ENCODE data around the gene PIP4K2C.

PIP4K2C gene

DNA sequence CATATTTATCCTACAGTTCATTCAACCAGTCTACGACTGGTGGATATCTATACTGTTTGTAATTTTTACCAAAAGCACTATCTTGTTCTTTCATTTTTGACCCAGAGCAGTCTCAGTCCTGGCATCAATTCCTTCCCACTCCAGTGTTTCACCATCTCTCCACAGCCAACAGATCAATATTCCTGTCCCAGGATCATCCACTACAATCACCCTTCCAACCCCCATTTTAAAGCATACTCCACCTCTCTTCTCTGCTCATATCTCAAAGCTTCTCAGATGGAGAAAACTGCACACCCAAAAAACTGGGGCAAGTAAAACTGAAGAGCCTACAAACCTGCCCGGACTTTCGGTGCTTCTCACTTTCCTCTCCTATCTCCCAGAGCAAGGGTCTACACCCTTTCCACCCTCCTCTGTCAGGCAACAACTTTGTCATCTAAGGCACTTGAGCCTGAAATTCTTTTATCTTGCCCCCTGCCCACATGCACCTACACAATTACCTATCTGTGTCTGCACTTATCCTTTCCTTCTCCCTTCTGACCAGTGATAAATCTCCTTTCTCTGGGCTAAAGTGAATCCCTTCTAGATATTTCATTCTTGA is 4.1 kb upstream of the PIP4K2C start:
- TF ChIP-seq GATA3 (IDR thresholded peaks at IDR 0.05; ENCODE audit: low read depth, low read length): no peak
- TF ChIP-seq GATA2 (IDR thresholded peaks at IDR 0.05; ENCODE audit: low read depth, low read length): no peak

DNA sequence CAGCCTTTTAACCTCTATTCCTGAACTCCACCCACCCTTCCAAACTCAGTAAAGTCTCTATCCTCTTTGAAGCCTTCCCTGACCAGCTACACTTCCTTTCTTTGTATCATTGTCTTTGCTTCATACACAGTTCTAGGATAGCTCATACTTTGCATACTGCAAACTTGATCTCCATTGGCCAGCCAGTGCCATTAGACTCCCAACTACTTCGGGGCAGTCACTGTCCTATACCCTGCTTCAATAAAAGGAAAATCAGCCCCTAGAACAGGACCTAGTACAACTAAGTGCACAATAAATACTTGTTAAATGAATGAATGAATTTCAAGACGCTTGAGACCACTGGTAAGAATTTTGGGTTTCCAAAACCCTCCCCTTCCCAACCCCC is 521 bp upstream of the PIP4K2C start:
- TF ChIP-seq GATA2 (IDR thresholded peaks at IDR 0.05; ENCODE audit: low read depth, low read length) (no peak), GATA3 (IDR thresholded peaks at IDR 0.05; ENCODE audit: low read depth, low read length) (no peak)

DNA sequence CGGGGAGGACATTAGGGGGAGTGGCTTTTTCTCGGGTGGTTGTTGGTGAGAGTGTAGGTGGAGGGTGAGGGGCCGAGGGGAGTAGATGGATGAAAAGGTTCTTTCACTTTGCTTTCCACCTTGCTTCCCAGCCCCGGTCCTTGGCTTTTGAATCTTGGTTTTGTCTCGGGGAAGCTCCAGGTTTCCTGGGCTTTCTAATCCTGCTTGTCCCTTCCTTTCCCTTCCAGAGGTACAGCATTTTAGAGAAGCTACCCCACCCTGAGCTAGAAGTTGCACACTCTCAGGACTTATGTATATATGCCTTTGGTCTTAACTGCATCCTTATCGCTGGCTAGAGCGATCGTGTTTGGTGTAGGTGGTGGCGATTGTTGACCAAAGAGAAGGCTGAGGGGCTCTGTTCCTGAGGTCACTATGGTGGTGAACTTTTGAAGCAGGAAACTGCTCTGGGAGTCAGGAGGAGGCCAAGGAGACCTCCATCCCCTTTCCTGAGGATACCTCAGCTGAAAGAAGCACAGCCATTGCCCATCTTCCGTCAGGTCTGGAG is 862 bp downstream of the PIP4K2C start:
- TF ChIP-seq GATA2 (IDR thresholded peaks at IDR 0.05; ENCODE audit: low read depth, low read length) (no peak), GATA3 (IDR thresholded peaks at IDR 0.05; ENCODE audit: low read depth, low read length) (no peak)

DNA sequence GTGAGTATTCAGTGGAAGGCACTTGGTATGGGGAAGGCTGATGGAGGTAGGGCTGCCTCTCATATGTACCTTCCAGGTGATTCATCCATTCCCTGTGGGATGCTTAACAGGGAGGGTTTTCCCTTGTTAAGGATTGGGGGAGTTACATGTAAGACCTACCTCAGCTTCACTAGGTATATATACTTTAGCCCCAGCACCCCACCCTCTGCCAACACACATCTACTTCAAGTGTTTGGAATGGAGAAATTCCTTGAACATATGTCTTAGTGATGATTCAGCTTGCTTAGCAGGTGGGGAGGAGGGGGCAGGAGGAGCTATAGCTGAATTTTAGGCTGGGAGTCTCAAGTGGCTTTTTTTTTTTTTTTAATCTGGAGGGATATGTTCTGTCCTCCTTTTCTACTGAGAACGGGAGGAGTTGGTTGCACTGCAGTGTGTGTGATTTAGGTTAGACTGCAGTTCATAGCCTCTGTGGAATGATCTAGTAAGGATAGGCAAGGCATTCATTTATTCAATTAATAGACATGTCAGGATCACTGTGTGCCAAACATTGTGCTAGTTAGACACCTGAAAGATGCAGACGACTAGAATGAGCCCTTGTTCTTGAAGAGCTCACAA is 1.7 kb downstream of the PIP4K2C start:
- no peak for TF ChIP-seq GATA2 (IDR thresholded peaks at IDR 0.05; ENCODE audit: low read depth, low read length)
- no peak for TF ChIP-seq GATA3 (IDR thresholded peaks at IDR 0.05; ENCODE audit: low read depth, low read length)

DNA sequence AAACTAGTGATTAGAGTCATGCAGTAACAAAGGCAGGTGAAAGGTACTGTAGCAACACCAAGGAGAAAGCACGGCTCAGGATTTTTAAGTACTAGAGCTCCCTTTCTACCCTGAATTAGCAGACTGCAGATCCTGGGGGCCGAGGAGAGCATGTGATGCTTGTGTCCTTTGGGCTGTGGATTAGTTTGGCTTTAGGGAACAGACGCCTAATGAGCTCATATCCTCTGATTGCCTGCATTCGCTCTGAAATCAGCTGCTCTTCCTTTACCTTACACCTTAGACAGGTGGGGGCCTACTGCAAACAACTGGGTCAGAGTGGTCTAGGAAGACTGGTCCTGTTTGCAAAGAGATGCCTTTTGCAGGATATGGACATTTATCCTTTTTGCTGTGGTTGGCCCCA is 2.2 kb downstream of the PIP4K2C start:
- TF ChIP-seq GATA2 (IDR thresholded peaks at IDR 0.05; ENCODE audit: low read depth, low read length): no peak
- no peak for TF ChIP-seq GATA3 (IDR thresholded peaks at IDR 0.05; ENCODE audit: low read depth, low read length)

DNA sequence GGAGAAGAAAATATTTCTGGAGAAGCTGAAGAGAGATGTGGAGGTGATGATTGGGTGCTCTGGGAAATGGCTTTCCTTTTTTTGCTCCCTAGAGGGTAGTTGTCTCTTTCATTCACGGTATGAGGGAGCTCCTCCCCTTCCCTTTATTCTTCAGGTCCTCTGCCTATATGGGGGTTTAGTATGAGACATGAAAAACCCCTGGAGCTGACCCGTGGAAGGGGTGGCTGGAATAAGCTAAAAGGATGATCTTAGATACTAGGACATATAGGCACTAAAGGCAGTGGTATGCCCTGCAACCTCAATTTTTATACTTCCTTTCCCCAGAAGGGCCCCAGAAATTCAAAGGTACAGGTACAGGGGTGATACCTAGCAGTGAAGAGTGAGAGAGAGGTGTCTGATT is 9.4 kb downstream of the PIP4K2C start:
- TF ChIP-seq GATA3 (IDR thresholded peaks at IDR 0.05; ENCODE audit: low read depth, low read length): no peak
- no peak for TF ChIP-seq GATA2 (IDR thresholded peaks at IDR 0.05; ENCODE audit: low read depth, low read length)

DNA sequence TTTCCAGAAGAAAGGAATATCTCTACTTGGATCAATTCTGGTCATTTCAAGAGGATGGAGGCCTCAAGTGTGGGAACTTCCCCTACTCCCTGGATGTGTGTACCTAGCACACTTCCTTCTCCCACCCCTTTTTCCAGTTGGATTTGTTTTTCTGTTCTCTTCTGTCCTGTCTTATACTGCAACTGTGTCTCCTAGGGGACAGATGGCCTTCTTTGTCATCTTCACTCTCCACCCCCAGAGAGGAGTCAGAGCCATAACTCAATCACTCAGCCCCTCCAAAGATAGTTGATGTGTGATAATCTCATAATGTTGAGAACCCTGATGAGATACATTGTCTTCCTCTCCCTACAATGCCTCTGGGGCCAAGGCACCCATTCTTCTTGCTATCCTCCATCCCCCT is 11.6 kb downstream of the PIP4K2C start:
- TF ChIP-seq GATA2 (IDR thresholded peaks at IDR 0.05; ENCODE audit: low read depth, low read length) (no peak), GATA3 (IDR thresholded peaks at IDR 0.05; ENCODE audit: low read depth, low read length) (no peak)

DNA sequence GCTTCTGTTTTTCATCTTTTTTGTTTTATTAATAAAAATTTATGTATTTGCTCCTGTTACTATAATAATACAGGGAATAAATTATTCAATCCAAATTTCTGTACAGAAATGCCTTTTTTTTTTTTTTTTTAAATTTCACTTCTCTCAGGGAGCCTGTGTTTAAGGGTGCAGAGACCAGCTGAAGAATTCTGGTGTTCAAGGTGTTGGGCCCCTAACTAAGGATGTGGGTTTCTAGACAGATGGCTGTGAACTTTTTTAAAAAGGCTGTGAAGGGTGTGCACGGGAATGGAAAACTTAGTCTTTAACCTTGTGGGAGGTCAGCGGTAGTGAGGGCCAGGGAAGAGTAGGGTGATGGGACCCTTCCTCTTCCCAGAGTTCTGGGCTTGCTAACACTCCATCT is 12.3 kb downstream of the PIP4K2C start:
- TF ChIP-seq GATA3 (IDR thresholded peaks at IDR 0.05; ENCODE audit: low read depth, low read length): no peak
- no peak for TF ChIP-seq GATA2 (IDR thresholded peaks at IDR 0.05; ENCODE audit: low read depth, low read length)

DNA sequence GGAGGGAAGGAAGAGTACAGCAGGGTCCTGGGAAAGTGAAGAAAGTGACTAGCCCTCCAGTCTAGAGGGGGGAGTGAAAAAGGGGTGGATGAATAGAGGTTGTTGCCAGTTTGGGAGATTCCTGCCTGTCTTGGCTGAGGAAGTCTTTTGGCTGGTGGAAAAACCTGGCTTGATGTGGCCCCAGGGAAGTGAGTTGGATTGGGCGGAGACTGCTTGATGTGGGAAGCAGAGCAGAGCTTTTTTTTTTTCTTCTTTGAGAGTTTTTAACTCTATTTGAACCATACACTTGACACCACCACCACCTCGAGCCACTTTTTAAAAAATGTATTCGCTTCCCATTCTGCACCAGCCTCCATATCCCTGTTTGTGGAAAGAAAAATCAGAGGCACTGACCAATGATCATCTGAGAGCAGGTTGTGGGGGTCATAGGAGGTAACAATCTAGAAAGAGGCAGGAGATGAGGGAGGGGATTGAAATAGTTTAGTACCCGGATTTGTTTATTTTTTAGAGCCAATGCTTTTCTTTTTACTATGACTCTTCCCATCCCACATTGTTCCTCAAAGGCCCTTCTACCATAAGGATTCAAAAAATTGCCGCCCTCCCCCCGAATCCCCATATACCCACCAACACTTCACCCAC is 12.9 kb downstream of the PIP4K2C start:
- TF ChIP-seq GATA2 (IDR thresholded peaks at IDR 0.05; ENCODE audit: low read depth, low read length): no peak
- TF ChIP-seq GATA3 (IDR thresholded peaks at IDR 0.05; ENCODE audit: low read depth, low read length): no peak

DNA sequence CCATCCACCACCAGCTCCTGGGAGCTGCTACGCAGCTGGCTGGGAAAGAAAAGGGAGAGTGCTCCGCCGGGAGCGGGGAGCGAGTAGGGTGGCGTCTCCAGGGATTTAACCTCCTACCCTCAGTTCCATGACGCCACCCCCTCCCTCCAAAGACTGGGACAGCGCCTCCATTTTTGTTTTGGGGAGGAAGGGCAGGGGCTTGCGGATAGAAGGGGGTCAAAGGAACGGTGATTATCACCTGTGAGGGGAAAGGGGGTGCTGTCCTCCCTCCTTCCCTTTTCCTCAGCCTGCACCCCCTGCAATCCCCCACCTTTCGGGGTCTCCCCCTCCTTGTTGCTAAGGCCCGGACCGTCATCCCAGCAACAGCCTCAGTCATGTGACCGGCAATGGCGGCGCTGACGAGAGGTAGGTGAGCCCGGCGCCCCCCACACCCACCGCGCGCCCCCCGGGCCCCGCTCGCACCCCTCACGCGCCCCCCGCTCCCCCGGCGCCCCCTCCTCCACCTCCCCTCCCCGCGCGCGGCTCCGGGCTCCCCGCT is 13.5 kb downstream of the PIP4K2C start, which contains the start of gene DTX3:
Gene DTX3, plus strand, starts transcription at position 371 of the 538 bp plus-strand sequence. CDS start 1,694 bp downstream, outside the sequence.
- TF ChIP-seq GATA3 (IDR thresholded peaks at IDR 0.05; ENCODE audit: low read depth, low read length) (no peak), GATA2 (IDR thresholded peaks at IDR 0.05; ENCODE audit: low read depth, low read length) (no peak)

DNA sequence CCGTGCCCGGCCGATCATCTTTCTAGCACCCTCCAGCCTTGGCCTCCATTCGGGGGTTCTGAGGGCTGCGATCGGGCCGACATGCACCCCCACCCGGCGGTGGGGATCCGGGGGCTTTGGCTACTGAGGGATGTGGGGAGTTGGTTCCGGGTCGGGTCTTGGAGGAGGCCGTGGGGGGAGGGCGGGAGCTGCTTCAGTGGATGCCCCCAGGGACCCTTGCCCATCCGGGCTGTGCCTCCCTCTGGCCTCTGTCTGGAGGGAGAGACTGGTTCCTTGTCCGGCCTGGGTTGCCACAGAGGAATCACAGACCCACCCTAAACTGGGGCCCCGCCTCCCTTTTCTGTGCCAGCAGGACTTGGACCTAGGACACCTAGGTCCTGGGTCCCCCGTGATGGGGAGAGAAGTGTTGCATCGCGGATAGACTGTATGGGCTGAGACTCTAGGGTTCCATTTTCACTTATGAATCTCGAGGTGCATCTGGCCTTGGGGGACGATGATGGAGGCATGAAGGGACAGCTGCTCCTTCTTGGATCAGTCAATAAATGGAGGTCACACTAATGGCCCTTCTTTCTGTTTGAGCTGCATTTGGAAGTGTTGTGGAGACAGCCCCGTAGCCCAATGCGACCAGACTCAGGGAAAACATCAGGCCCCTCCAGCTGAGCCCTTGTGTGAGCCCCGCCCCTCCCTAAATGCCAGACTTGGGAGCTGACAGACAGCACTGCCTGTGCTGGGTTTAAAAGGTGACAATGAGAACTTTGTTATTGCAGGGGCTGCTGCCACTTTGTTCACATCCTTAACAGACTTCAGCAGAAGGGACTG is 14.2 kb downstream of the PIP4K2C start:
- TF ChIP-seq GATA2 (IDR thresholded peaks at IDR 0.05; ENCODE audit: low read depth, low read length) (no peak), GATA3 (IDR thresholded peaks at IDR 0.05; ENCODE audit: low read depth, low read length) (no peak)

DNA sequence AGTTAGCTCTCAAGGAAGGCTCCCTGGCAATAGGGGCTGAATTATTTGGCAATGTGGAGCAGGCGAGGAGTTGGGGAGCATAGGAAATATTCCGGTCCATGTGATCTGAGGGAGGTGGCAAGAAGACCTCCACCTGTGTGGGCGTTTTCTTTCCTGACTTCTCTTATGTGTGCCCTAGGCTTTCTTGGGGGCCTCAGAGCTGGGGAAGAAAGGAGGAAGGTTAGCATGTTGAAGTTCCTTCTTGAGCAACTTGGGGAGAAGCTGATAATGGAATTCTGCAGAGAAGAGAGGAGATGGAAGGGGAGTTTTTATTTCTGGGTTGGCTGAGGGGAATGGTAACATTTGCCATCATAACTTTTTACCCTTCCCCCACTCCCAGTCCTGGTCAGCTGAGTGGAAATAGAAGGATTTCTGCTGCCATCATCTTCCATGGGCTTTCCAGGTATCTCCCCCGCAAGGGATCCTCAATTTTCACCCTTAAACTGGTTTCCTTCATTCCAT is 14.9 kb downstream of the PIP4K2C start:
- no peak for TF ChIP-seq GATA2 (IDR thresholded peaks at IDR 0.05; ENCODE audit: low read depth, low read length)
- no peak for TF ChIP-seq GATA3 (IDR thresholded peaks at IDR 0.05; ENCODE audit: low read depth, low read length)

DNA sequence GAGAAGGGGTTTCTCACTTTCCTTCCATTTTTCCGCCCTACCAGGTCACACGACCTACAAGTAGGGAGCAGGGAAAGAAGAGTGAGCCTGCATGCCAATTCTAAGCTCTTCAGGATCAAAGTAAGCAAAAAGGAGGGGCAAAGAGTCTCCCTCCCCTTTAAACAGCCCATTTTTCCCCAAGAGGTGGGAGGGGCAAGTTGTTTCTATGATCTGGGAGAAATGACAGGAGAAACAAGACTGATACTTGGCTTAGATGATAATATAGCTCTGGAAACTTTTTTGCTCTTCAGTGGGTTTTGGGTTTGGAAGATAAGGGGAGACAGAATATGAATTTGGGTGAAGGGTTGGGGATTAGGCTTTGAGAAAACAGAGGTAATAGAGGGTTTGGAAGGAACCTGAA is 15.4 kb downstream of the PIP4K2C start:
- TF ChIP-seq GATA2 (IDR thresholded peaks at IDR 0.05; ENCODE audit: low read depth, low read length) (no peak), GATA3 (IDR thresholded peaks at IDR 0.05; ENCODE audit: low read depth, low read length) (no peak)

DNA sequence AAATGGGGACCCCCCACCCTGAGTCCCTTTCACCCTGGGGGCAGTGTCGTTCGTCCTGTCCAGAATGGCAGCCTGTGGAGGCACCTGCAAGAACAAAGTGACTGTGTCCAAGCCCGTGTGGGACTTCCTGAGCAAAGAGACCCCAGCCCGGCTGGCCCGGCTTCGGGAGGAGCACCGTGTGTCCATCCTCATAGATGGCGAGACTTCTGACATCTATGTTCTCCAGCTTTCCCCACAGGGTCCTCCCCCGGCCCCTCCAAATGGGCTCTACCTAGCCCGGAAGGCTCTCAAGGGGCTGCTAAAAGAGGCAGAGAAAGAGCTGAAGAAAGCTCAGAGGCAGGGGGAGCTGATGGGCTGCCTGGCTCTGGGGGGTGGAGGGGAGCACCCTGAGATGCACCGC is 15.8 kb downstream of the PIP4K2C start:
- TF ChIP-seq GATA2 (IDR thresholded peaks at IDR 0.05; ENCODE audit: low read depth, low read length): no peak

Data from SH-SY5Y (cell line).